ENCODE results near the gene IL32.
A peak's percentile ranks its signal among the peaks of the same experiment; 100 is the strongest.

IL32 gene

GRCh38 chr16:3027983-3028715 lies 37.3 kb upstream of the IL32 start:
- DNase-seq = peak; percentile 88 to 90

GRCh38 chr16:3028716-3029319 lies 36.6 kb upstream of the IL32 start:
- no peak for DNase-seq

- DNase-seq = peak in 1 of 2 donors; percentile 40
Observed at GRCh38 chr16:3029491-3030221, 35.8 kb upstream of the IL32 start.

GRCh38 chr16:3030222-3031212 lies 34.9 kb upstream of the IL32 start:
- DNase-seq = no peak

GRCh38 chr16:3032624-3033023 lies 32.8 kb upstream of the IL32 start:
- DNase-seq = no peak

- no peak for DNase-seq
Observed at GRCh38 chr16:3035289-3035971, 30.0 kb upstream of the IL32 start.

- no peak for DNase-seq
Observed at GRCh38 chr16:3035972-3036725, 29.3 kb upstream of the IL32 start.

- no peak for DNase-seq
Observed at GRCh38 chr16:3036726-3037315, 28.6 kb upstream of the IL32 start, which contains the start of gene BICDL2. TSS of gene BICDL2 (minus strand) at chr16:3036944. CDS start at chr16:3035496, 1,448 bp downstream.

GRCh38 chr16:3038256-3038655 lies 27.2 kb upstream of the IL32 start:
- no peak for DNase-seq

GRCh38 chr16:3038896-3039295 lies 26.5 kb upstream of the IL32 start:
- DNase-seq = no peak

- no peak for DNase-seq
Observed at GRCh38 chr16:3042376-3042775, 23.1 kb upstream of the IL32 start.

- no peak for DNase-seq
Observed at GRCh38 chr16:3044708-3045107, 20.7 kb upstream of the IL32 start.

GRCh38 chr16:3045758-3046640 lies 19.4 kb upstream of the IL32 start, which contains the start of gene MMP25:
TSS of gene MMP25 (plus strand) at chr16:3046561. CDS start at chr16:3046918, 357 bp downstream.
- DNase-seq = peak in 1 of 2 donors; percentile 41

- no peak for DNase-seq
Observed at GRCh38 chr16:3046641-3047386, 18.6 kb upstream of the IL32 start.

- no peak for DNase-seq
Observed at GRCh38 chr16:3047387-3047720, 18.1 kb upstream of the IL32 start.

GRCh38 chr16:3049921-3050481 lies 15.4 kb upstream of the IL32 start:
- DNase-seq = no peak

GRCh38 chr16:3050487-3050886 lies 15.0 kb upstream of the IL32 start:
- no peak for DNase-seq

- no peak for DNase-seq
Observed at GRCh38 chr16:3051009-3051408, 14.4 kb upstream of the IL32 start.

- DNase-seq = no peak
Observed at GRCh38 chr16:3051494-3051893, 13.9 kb upstream of the IL32 start.

Data from CD4-positive, alpha-beta T cell treated with Interleukin-1 beta for 1 hour (primary cell).